ENCODE results near the gene ECHDC1. TPM values are rescaled to one million over a fixed set of nuclear protein-coding genes. Genes with fewer than 3 reads are reported as not detected.

Gene ECHDC1
- polyA plus RNA-seq, 2 donors = 16.9 to 30.4 TPM

- Histone ChIP-seq H3K27me3 (ENCODE audit: control insufficient read depth in 1 of 2, insufficient read depth in 2 of 2, low read length in 2 of 2) (no peaks in the 10 kb centered on the region), H3K27ac (ENCODE audit: low read depth in 2 of 2, low read length in 1 of 2) (no peak overlapping the region), H3K4me1 (ENCODE audit: control insufficient read depth in 2 of 2, insufficient read depth in 2 of 2, low read length in 1 of 2) (no peaks in the 10 kb centered on the region), H3K4me3 (ENCODE audit: low read depth in 1 of 2, low read length in 2 of 2) (no peak overlapping the region), H3K9me3 (ENCODE audit: control insufficient read depth in 2 of 2, insufficient read depth in 1 of 2, low read depth in 1 of 2, low read length in 1 of 2) (no peaks in the 10 kb centered on the region), H3K36me3 (ENCODE audit: control insufficient read depth in 2 of 2, insufficient read depth in 2 of 2, low read length in 1 of 2) (no peaks in the 10 kb centered on the region)
- WGBS, 2 donors = 68 to 72% methylated on average over 6 of the region's 6 CpGs
These were observed 25.9 kb downstream of the ECHDC1 start for GRCh38 chr6:127317388-127318128.

- 97% methylated on average over 1 of the region's 1 CpG for WGBS, 2 donors
- Histone ChIP-seq H3K27ac (ENCODE audit: low read depth in 2 of 2, low read length in 1 of 2) (no peak overlapping the region), H3K4me1 (ENCODE audit: control insufficient read depth in 2 of 2, insufficient read depth in 2 of 2, low read length in 1 of 2) (no peaks in the 10 kb centered on the region)
These were observed 37.7 kb downstream of the ECHDC1 start for GRCh38 chr6:127305741-127306140.

GRCh38 chr6:127303917-127304316 is 39.5 kb downstream of the ECHDC1 start:
- H3K27ac ChIP-seq (ENCODE audit: low read depth in 2 of 2, low read length in 1 of 2) = no peak overlapping the region
- no peaks in the 10 kb centered on the region for H3K4me1 ChIP-seq (ENCODE audit: control insufficient read depth in 2 of 2, insufficient read depth in 2 of 2, low read length in 1 of 2)
- H3K4me3 ChIP-seq (ENCODE audit: low read depth in 1 of 2, low read length in 2 of 2) = no peak overlapping the region
- no peaks in the 10 kb centered on the region for H3K27me3 ChIP-seq (ENCODE audit: control insufficient read depth in 1 of 2, insufficient read depth in 2 of 2, low read length in 2 of 2)
- peaks cover 0 to 2% of the 10 kb centered on the region in 2 donors for H3K36me3 ChIP-seq (ENCODE audit: control insufficient read depth in 2 of 2, insufficient read depth in 2 of 2, low read length in 1 of 2)
- H3K9me3 ChIP-seq (ENCODE audit: control insufficient read depth in 2 of 2, insufficient read depth in 1 of 2, low read depth in 1 of 2, low read length in 1 of 2) = no peaks in the 10 kb centered on the region
- WGBS, 2 donors = 90 to 92% methylated on average over 3 of the region's 3 CpGs

More at GRCh38 chr6:127305741-127306140, 37.7 kb downstream of the ECHDC1 start:
- Histone ChIP-seq H3K27me3 (ENCODE audit: control insufficient read depth in 1 of 2, insufficient read depth in 2 of 2, low read length in 2 of 2) (no peaks in the 10 kb centered on the region), H3K36me3 (ENCODE audit: control insufficient read depth in 2 of 2, insufficient read depth in 2 of 2, low read length in 1 of 2) (peaks cover 0 to 2% of the 10 kb centered on the region in 2 donors), H3K9me3 (ENCODE audit: control insufficient read depth in 2 of 2, insufficient read depth in 1 of 2, low read depth in 1 of 2, low read length in 1 of 2) (no peaks in the 10 kb centered on the region), H3K4me3 (ENCODE audit: low read depth in 1 of 2, low read length in 2 of 2) (no peak overlapping the region)

GRCh38 chr6:127302728-127303660 is 40.4 kb downstream of the ECHDC1 start:
- Histone ChIP-seq H3K27ac (ENCODE audit: low read depth in 2 of 2, low read length in 1 of 2) (no peak overlapping the region), H3K36me3 (ENCODE audit: control insufficient read depth in 2 of 2, insufficient read depth in 2 of 2, low read length in 1 of 2) (peaks cover 0 to 2% of the 10 kb centered on the region in 2 donors), H3K27me3 (ENCODE audit: control insufficient read depth in 1 of 2, insufficient read depth in 2 of 2, low read length in 2 of 2) (no peaks in the 10 kb centered on the region), H3K9me3 (ENCODE audit: control insufficient read depth in 2 of 2, insufficient read depth in 1 of 2, low read depth in 1 of 2, low read length in 1 of 2) (no peaks in the 10 kb centered on the region), H3K4me3 (ENCODE audit: low read depth in 1 of 2, low read length in 2 of 2) (no peak overlapping the region), H3K4me1 (ENCODE audit: control insufficient read depth in 2 of 2, insufficient read depth in 2 of 2, low read length in 1 of 2) (no peaks in the 10 kb centered on the region)
- 43 to 44% methylated on average over 6 of the region's 6 CpGs for WGBS, 2 donors

GRCh38 chr6:127301199-127301700 is 42.2 kb downstream of the ECHDC1 start:
- peaks cover 0 to 2% of the 10 kb centered on the region in 2 donors for H3K36me3 ChIP-seq (ENCODE audit: control insufficient read depth in 2 of 2, insufficient read depth in 2 of 2, low read length in 1 of 2)
- 70 to 78% methylated on average over 6 of the region's 6 CpGs for WGBS, 2 donors
- H3K4me1 ChIP-seq (ENCODE audit: control insufficient read depth in 2 of 2, insufficient read depth in 2 of 2, low read length in 1 of 2) = no peaks in the 10 kb centered on the region
- H3K4me3 ChIP-seq (ENCODE audit: low read depth in 1 of 2, low read length in 2 of 2) = no peak overlapping the region
- no peaks in the 10 kb centered on the region for H3K27me3 ChIP-seq (ENCODE audit: control insufficient read depth in 1 of 2, insufficient read depth in 2 of 2, low read length in 2 of 2)
- no peak overlapping the region for H3K27ac ChIP-seq (ENCODE audit: low read depth in 2 of 2, low read length in 1 of 2)
- H3K9me3 ChIP-seq (ENCODE audit: control insufficient read depth in 2 of 2, insufficient read depth in 1 of 2, low read depth in 1 of 2, low read length in 1 of 2) = no peaks in the 10 kb centered on the region

- Histone ChIP-seq H3K27ac (ENCODE audit: low read depth in 2 of 2, low read length in 1 of 2) (no peak overlapping the region), H3K9me3 (ENCODE audit: control insufficient read depth in 2 of 2, insufficient read depth in 1 of 2, low read depth in 1 of 2, low read length in 1 of 2) (no peaks in the 10 kb centered on the region), H3K4me3 (ENCODE audit: low read depth in 1 of 2, low read length in 2 of 2) (no peak overlapping the region), H3K36me3 (ENCODE audit: control insufficient read depth in 2 of 2, insufficient read depth in 2 of 2, low read length in 1 of 2) (peaks cover 0 to 2% of the 10 kb centered on the region in 2 donors), H3K27me3 (ENCODE audit: control insufficient read depth in 1 of 2, insufficient read depth in 2 of 2, low read length in 2 of 2) (no peaks in the 10 kb centered on the region), H3K4me1 (ENCODE audit: control insufficient read depth in 2 of 2, insufficient read depth in 2 of 2, low read length in 1 of 2) (no peaks in the 10 kb centered on the region)
These were observed 43.0 kb downstream of the ECHDC1 start for GRCh38 chr6:127300411-127300810.

- Histone ChIP-seq H3K27ac (ENCODE audit: low read depth in 2 of 2, low read length in 1 of 2) (no peak overlapping the region), H3K36me3 (ENCODE audit: control insufficient read depth in 2 of 2, insufficient read depth in 2 of 2, low read length in 1 of 2) (peaks cover 0 to 2% of the 10 kb centered on the region in 2 donors), H3K4me3 (ENCODE audit: low read depth in 1 of 2, low read length in 2 of 2) (no peak overlapping the region), H3K4me1 (ENCODE audit: control insufficient read depth in 2 of 2, insufficient read depth in 2 of 2, low read length in 1 of 2) (no peaks in the 10 kb centered on the region), H3K27me3 (ENCODE audit: control insufficient read depth in 1 of 2, insufficient read depth in 2 of 2, low read length in 2 of 2) (no peaks in the 10 kb centered on the region), H3K9me3 (ENCODE audit: control insufficient read depth in 2 of 2, insufficient read depth in 1 of 2, low read depth in 1 of 2, low read length in 1 of 2) (no peaks in the 10 kb centered on the region)
- WGBS, 2 donors = 72 to 78% methylated on average over 4 of the region's 4 CpGs
These were observed 43.7 kb downstream of the ECHDC1 start for GRCh38 chr6:127299522-127300240.

GRCh38 chr6:127298475-127298874 is 44.9 kb downstream of the ECHDC1 start:
- Histone ChIP-seq H3K36me3 (ENCODE audit: control insufficient read depth in 2 of 2, insufficient read depth in 2 of 2, low read length in 1 of 2) (peaks cover 0 to under 1% of the 10 kb centered on the region in 2 donors), H3K9me3 (ENCODE audit: control insufficient read depth in 2 of 2, insufficient read depth in 1 of 2, low read depth in 1 of 2, low read length in 1 of 2) (no peaks in the 10 kb centered on the region), H3K4me3 (ENCODE audit: low read depth in 1 of 2, low read length in 2 of 2) (no peak overlapping the region), H3K27ac (ENCODE audit: low read depth in 2 of 2, low read length in 1 of 2) (no peak overlapping the region), H3K4me1 (ENCODE audit: control insufficient read depth in 2 of 2, insufficient read depth in 2 of 2, low read length in 1 of 2) (no peaks in the 10 kb centered on the region), H3K27me3 (ENCODE audit: control insufficient read depth in 1 of 2, insufficient read depth in 2 of 2, low read length in 2 of 2) (no peaks in the 10 kb centered on the region)
- WGBS, 2 donors = 64 to 99% methylated on average over 2 of the region's 2 CpGs

- no peaks in the 10 kb centered on the region for H3K36me3 ChIP-seq (ENCODE audit: control insufficient read depth in 2 of 2, insufficient read depth in 2 of 2, low read length in 1 of 2)
- no peaks in the 10 kb centered on the region for H3K27me3 ChIP-seq (ENCODE audit: control insufficient read depth in 1 of 2, insufficient read depth in 2 of 2, low read length in 2 of 2)
- H3K9me3 ChIP-seq (ENCODE audit: control insufficient read depth in 2 of 2, insufficient read depth in 1 of 2, low read depth in 1 of 2, low read length in 1 of 2) = no peaks in the 10 kb centered on the region
- WGBS, 2 donors = 90 to 93% methylated on average over 4 of the region's 4 CpGs
- H3K4me3 ChIP-seq (ENCODE audit: low read depth in 1 of 2, low read length in 2 of 2) = no peak overlapping the region
- no peak overlapping the region for H3K27ac ChIP-seq (ENCODE audit: low read depth in 2 of 2, low read length in 1 of 2)
- H3K4me1 ChIP-seq (ENCODE audit: control insufficient read depth in 2 of 2, insufficient read depth in 2 of 2, low read length in 1 of 2) = no peaks in the 10 kb centered on the region
These were observed 45.8 kb downstream of the ECHDC1 start for GRCh38 chr6:127297502-127298070.
